ENCODE measurements around the gene PPP1R13L. TPM values are rescaled to one million over a fixed set of nuclear protein-coding genes. Genes with fewer than 3 reads are reported as not detected.

PPP1R13L gene
- total RNA-seq, 1 donor from 2014 or later, result 111 TPM

DNA sequence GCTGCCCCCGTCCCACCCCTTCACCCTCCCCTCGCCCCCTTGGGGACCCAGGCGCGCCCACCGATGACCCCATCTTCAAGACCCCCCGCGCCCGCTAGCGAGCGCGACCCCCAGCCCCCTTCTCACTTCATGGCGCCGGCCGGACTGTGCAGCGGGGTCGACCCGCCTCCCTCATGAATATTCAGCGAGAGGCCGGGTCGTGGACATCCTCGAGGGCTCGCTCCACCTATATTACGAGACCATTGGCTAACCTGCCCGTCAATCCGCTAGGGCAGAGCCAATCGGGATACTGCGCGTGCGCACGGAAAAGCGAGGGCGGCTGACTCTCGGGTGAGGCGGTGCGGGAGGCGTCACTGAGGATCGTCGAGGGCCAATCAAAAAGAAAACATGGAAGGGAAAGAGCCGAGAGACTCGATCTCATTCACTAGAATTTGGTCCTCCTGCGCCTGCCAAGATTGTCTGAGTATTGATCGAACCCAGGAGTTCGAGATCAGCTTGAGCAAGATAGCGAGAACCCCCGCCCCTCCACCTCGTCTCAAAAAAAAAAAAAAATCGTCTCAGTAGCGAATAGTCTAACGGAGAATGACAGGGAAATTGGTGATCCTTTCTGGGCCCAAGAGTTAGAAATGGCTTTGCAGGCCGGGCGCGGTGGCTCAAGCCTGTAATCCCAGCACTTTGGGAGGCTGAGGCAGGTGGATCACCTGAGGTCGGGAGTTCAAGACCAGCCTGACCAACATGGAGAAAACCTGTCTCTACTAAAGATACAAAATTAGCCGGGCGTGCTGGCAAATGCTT is 34.3 kb downstream of the PPP1R13L start, which contains the start of gene ERCC2:
Gene ERCC2, minus strand, starts transcription at position 164 of the 795 bp plus-strand sequence. Its CDS starts 33 bp downstream, at position 131.
- TF ChIP-seq POLR2AphosphoS5 (IDR thresholded peaks at IDR 0.05; ENCODE audit: insufficient read depth in 1 of 2, low read depth in 1 of 2), result peak; percentile 68 to 96
- TF ChIP-seq, protein P1, sequence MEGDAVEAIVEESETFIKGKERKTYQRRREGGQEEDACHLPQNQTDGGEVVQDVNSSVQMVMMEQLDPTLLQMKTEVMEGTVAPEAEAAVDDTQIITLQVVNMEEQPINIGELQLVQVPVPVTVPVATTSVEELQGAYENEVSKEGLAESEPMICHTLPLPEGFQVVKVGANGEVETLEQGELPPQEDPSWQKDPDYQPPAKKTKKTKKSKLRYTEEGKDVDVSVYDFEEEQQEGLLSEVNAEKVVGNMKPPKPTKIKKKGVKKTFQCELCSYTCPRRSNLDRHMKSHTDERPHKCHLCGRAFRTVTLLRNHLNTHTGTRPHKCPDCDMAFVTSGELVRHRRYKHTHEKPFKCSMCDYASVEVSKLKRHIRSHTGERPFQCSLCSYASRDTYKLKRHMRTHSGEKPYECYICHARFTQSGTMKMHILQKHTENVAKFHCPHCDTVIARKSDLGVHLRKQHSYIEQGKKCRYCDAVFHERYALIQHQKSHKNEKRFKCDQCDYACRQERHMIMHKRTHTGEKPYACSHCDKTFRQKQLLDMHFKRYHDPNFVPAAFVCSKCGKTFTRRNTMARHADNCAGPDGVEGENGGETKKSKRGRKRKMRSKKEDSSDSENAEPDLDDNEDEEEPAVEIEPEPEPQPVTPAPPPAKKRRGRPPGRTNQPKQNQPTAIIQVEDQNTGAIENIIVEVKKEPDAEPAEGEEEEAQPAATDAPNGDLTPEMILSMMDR (IDR thresholded peaks at IDR 0.05), result no peak
- no peaks in the 10 kb centered on the region for H3K27me3 ChIP-seq
- no peaks in the 10 kb centered on the region for H3K9me3 ChIP-seq
- DNase-seq (ENCODE audit: extremely low spot score in 2 of 2), result peak in 1 of 2 donors; percentile 99
- H3K4me3 ChIP-seq, result peak within 1 kb of the TSS; percentile 74 to 91
- H3K4me1 ChIP-seq, result peaks cover 11% of the 10 kb centered on the region
- H3K27ac ChIP-seq, result peak within 1 kb of the TSS; percentile 64
- intact Hi-C loops (cut with DNase I), result no loop called here
- H3K36me3 ChIP-seq, result no peaks in the 10 kb centered on the region

DNA sequence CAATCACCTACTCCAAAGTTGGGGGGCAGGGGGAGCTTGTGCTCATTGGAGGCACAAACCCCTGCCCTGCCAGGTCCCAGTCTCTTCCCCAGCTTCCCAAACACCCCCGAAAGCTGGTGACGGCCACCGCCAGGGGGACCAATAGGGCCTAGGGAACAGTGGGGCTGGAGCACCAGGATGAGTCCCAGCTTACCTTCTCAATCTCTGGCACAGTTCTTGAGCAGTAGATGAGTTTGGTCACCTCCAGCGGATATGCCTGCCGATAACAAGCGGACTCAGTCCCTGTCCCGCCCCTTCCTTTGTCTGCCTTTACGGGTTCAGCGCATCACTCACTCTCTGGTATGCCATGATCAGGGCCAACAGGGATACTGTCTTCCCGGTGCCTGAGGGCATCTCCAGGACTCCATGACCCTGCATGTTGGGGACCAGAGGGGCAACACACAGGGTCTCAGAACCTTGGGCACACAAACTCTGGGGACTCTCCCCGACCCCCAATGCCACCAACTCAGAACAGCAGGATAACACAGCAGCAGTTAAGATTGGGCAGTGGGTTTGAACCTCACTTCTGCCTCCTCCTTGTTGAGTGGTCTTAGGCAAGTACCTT is 36.0 kb downstream of the PPP1R13L start:
- no peaks in the 10 kb centered on the region for H3K36me3 ChIP-seq
- intact Hi-C loops (cut with DNase I), result no loop called here
- H3K4me1 ChIP-seq, result peaks cover 11% of the 10 kb centered on the region
- TF ChIP-seq POLR2A (IDR thresholded peaks at IDR 0.05), result no peak
- TF ChIP-seq, protein P1 (IDR thresholded peaks at IDR 0.05), result no peak
- TF ChIP-seq POLR2AphosphoS5 (IDR thresholded peaks at IDR 0.05; ENCODE audit: insufficient read depth in 1 of 2, low read depth in 1 of 2), result no peak
- no peaks in the 10 kb centered on the region for H3K9me3 ChIP-seq
- no peak for DNase-seq (ENCODE audit: extremely low spot score in 2 of 2)
- H3K27ac ChIP-seq, result no peak overlapping the region
- no peaks in the 10 kb centered on the region for H3K27me3 ChIP-seq
- no peak overlapping the region for H3K4me3 ChIP-seq

- no peak overlapping the region for H3K4me3 ChIP-seq
- H3K36me3 ChIP-seq, result no peaks in the 10 kb centered on the region
- H3K27me3 ChIP-seq, result no peaks in the 10 kb centered on the region
- intact Hi-C loops (cut with DNase I), result no loop called here
- H3K9me3 ChIP-seq, result no peaks in the 10 kb centered on the region
- DNase-seq (ENCODE audit: extremely low spot score in 2 of 2), result no peak
- TF ChIP-seq POLR2A (IDR thresholded peaks at IDR 0.05) (no peak), POLR2AphosphoS5 (IDR thresholded peaks at IDR 0.05; ENCODE audit: insufficient read depth in 1 of 2, low read depth in 1 of 2) (no peak)
- TF ChIP-seq, protein P1 (IDR thresholded peaks at IDR 0.05), result no peak
- no peak overlapping the region for H3K27ac ChIP-seq
- H3K4me1 ChIP-seq, result peaks cover 11% of the 10 kb centered on the region
These were observed 36.7 kb downstream of the PPP1R13L start for GRCh38 chr19:45368127-45368526.

GRCh38 chr19:45364696-45365095 is 40.2 kb downstream of the PPP1R13L start:
- H3K4me1 ChIP-seq, result peaks cover 6% of the 10 kb centered on the region
- DNase-seq (ENCODE audit: extremely low spot score in 2 of 2), result no peak
- no peak overlapping the region for H3K27ac ChIP-seq
- no peak overlapping the region for H3K4me3 ChIP-seq
- H3K9me3 ChIP-seq, result no peaks in the 10 kb centered on the region
- intact Hi-C loops (cut with DNase I), result no loop called here
- peaks cover 0 to 7% of the 10 kb centered on the region in 2 donors for H3K36me3 ChIP-seq
- H3K27me3 ChIP-seq, result no peaks in the 10 kb centered on the region
- TF ChIP-seq, protein P1 (IDR thresholded peaks at IDR 0.05), result no peak
- TF ChIP-seq POLR2A (IDR thresholded peaks at IDR 0.05) (no peak), POLR2AphosphoS5 (IDR thresholded peaks at IDR 0.05; ENCODE audit: insufficient read depth in 1 of 2, low read depth in 1 of 2) (no peak)

All from vagina (tissue), 2 donors.